Neural progenitor cell (in vitro differentiated cells): ENCODE data around the gene GALR1. TPM values are rescaled to one million over a fixed set of nuclear protein-coding genes. Genes with fewer than 3 reads are reported as not detected.

Experiments
- DNase-seq: peaks from one replicate; pipeline ENCODE4 v3.0.0-alpha.2; 2016; ENCODE audit warnings: low spot score
- H2AFZ ChIP-seq: fragments of 200-600 bp; sonication (generic); replicated peaks from 2 replicates; pipeline ENCODE4 v1.6.1; 2016; ENCODE audit warnings: antibody characterized with exemption
- H3F3A ChIP-seq: fragments of 200-600 bp; sonication (generic); 2 replicates; pipeline ENCODE4 v1.6.1; 2016; ENCODE audit warnings: antibody characterized with exemption, low read depth
- H3K27ac ChIP-seq: fragments of 200-600 bp; sonication (generic); 2 replicates; pipeline ENCODE4 v1.5.1; 2016; ENCODE audit warnings: mild to moderate bottlenecking
- H3K27me3 ChIP-seq: fragments of 200-600 bp; sonication (generic); 2 replicates; pipeline ENCODE4 v1.6.1; 2016; ENCODE audit warnings: mild to moderate bottlenecking, moderate library complexity
- H3K36me3 ChIP-seq: fragments of 200-600 bp; sonication (generic); 2 replicates; pipeline ENCODE4 v1.5.1; 2016
- H3K4me1 ChIP-seq: fragments of 200-600 bp; sonication (generic); 2 replicates; pipeline ENCODE4 v1.6.1; 2016; ENCODE audit warnings: mixed run types
- H3K4me2 ChIP-seq: fragments of 200-600 bp; sonication (generic); 2 replicates; pipeline ENCODE4 v1.6.1; 2016
- H3K4me3 ChIP-seq: fragments of 200-600 bp; sonication (generic); 2 replicates; pipeline ENCODE4 v1.5.1; 2016
- H3K79me2 ChIP-seq: fragments of 200-600 bp; sonication (generic); 2 replicates; pipeline ENCODE4 v1.6.1; 2016; ENCODE audit warnings: low read depth
- H3K9ac ChIP-seq: fragments of 200-600 bp; sonication (generic); 2 replicates; pipeline ENCODE4 v1.6.1; 2016
- H3K9me3 ChIP-seq: fragments of 200-600 bp; sonication (generic); 2 replicates; pipeline ENCODE4 v1.5.1; 2016; ENCODE audit warnings: low read depth
- H4K20me1 ChIP-seq: fragments of 200-600 bp; sonication (generic); 2 replicates; pipeline ENCODE4 v1.6.1; 2016; ENCODE audit warnings: low read depth
- H3K27ac Mint-ChIP-seq: 3 replicates; pipeline ENCODE4 v1.8.0; 2021; ENCODE audit warnings: mixed read lengths
- H3K27me3 Mint-ChIP-seq: 2 replicates; pipeline ENCODE4 v1.8.0; 2022; ENCODE audit warnings: low read depth, mild to moderate bottlenecking, inconsistent platforms, moderate library complexity, mixed read lengths; ENCODE audit not compliant: insufficient read depth
- H3K36me3 Mint-ChIP-seq: 3 replicates; pipeline ENCODE4 v1.8.0; 2021; ENCODE audit warnings: mixed read lengths
- H3K4me1 Mint-ChIP-seq: 3 replicates; pipeline ENCODE4 v1.8.0; 2021; ENCODE audit warnings: mixed read lengths
- H3K4me3 Mint-ChIP-seq: 3 replicates; pipeline ENCODE4 v1.8.0; 2021; ENCODE audit warnings: mild to moderate bottlenecking, moderate library complexity, mixed read lengths
- H3K9me3 Mint-ChIP-seq: 3 replicates; pipeline ENCODE4 v1.8.0; 2020; ENCODE audit warnings: mixed read lengths
- EZH2 ChIP-seq: fragments of 200-600 bp; sonication (generic); IDR thresholded peaks from 2 replicates; pipeline ENCODE4 v1.6.1; 2017; ENCODE audit warnings: antibody characterized with exemption, mild to moderate bottlenecking, moderate library complexity
- EZH2phosphoT487 ChIP-seq: fragments of 200-600 bp; sonication (generic); IDR thresholded peaks from 2 replicates; pipeline ENCODE4 v1.6.1; 2017; ENCODE audit warnings: antibody characterized with exemption
- total RNA-seq: library from RNA; depleted of rRNA; stranded (reverse); fragments of >200 nt; gene quantifications from 2 replicates; pipeline ENCODE4 v1.2.3, GENCODE V29; 2015; ENCODE audit warnings: low replicate concordance
- TF ChIP-seq, protein P1 (sequence below): fragments of 200-600 bp; sonication (generic); IDR thresholded peaks from 2 replicates; pipeline ENCODE4 v1.5.1; 2017; ENCODE audit warnings: antibody characterized with exemption, mild to moderate bottlenecking

The GALR1 gene
- total RNA-seq, 1 donor from 2014 or later, result not detected

DNA sequence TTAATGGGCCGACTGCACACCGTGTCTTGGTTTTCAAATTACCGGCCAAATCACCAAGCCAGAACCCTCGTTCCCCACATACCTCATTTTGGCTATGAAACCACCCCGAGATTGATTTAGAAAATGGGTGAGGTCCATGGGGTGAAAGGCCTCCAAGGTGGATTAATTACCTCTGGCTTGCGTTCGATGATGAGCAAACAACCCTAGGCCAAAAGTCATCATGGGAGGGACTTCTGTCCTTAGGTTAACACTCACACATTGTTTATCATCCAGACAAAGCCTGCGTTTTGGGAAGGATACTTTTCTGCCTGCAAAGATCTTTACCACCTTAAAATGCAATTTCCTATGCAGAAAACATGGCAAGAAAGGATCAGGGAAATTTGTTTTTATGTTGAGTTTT, 48.5 kb downstream of the GALR1 start:
- no peak overlapping the region for H2AFZ ChIP-seq
- H3K4me3 ChIP-seq, result no peak overlapping the region
- peaks cover 5% of the 10 kb centered on the region for H3K27me3 Mint-ChIP-seq
- TF ChIP-seq EZH2 (no peak), EZH2phosphoT487 (no peak)
- TF ChIP-seq, protein P1, sequence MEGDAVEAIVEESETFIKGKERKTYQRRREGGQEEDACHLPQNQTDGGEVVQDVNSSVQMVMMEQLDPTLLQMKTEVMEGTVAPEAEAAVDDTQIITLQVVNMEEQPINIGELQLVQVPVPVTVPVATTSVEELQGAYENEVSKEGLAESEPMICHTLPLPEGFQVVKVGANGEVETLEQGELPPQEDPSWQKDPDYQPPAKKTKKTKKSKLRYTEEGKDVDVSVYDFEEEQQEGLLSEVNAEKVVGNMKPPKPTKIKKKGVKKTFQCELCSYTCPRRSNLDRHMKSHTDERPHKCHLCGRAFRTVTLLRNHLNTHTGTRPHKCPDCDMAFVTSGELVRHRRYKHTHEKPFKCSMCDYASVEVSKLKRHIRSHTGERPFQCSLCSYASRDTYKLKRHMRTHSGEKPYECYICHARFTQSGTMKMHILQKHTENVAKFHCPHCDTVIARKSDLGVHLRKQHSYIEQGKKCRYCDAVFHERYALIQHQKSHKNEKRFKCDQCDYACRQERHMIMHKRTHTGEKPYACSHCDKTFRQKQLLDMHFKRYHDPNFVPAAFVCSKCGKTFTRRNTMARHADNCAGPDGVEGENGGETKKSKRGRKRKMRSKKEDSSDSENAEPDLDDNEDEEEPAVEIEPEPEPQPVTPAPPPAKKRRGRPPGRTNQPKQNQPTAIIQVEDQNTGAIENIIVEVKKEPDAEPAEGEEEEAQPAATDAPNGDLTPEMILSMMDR, result no peak
- H3K9ac ChIP-seq, result no peak overlapping the region
- no peaks in the 10 kb centered on the region for H3K36me3 Mint-ChIP-seq
- H3K36me3 ChIP-seq, result no peaks in the 10 kb centered on the region
- H3K27ac ChIP-seq, result no peak overlapping the region
- H3K4me1 ChIP-seq, result no peaks in the 10 kb centered on the region
- H3K4me1 Mint-ChIP-seq, result no peaks in the 10 kb centered on the region
- H3K4me3 Mint-ChIP-seq, result no peak overlapping the region
- H3K27ac Mint-ChIP-seq, result no peak overlapping the region
- DNase-seq, result no peak
- H3K79me2 ChIP-seq, result no peaks in the 10 kb centered on the region
- H3K9me3 Mint-ChIP-seq, result no peaks in the 10 kb centered on the region
- no peaks in the 10 kb centered on the region for H4K20me1 ChIP-seq
- H3K9me3 ChIP-seq, result no peaks in the 10 kb centered on the region
- H3F3A ChIP-seq, result no peaks in the 10 kb centered on the region
- no peaks in the 10 kb centered on the region for H3K27me3 ChIP-seq
- H3K4me2 ChIP-seq, result no peak overlapping the region

DNA sequence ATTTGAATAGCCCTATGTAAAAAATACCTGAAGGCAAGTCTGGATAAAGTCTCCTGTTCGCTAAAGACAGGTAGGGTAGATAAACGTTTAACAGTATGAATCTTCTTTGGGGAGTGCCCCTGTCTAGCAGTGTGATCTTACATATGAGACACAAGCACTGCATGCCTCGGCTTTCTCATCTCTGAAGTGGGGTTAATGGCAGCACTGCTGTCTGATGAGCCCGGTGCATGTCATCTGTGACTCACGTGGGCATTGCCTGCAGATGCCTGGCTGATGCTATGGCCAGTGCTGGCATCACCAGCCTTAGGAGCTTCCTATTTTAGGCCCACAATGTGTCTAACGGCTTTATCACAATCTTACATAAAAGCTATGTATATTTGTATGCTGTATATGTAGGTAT, 50.1 kb downstream of the GALR1 start:
- H3K36me3 ChIP-seq, result no peaks in the 10 kb centered on the region
- TF ChIP-seq, protein P1, result no peak
- TF ChIP-seq EZH2 (no peak), EZH2phosphoT487 (no peak)
- no peaks in the 10 kb centered on the region for H3K79me2 ChIP-seq
- H3K9me3 Mint-ChIP-seq, result no peaks in the 10 kb centered on the region
- DNase-seq, result no peak
- no peaks in the 10 kb centered on the region for H3K27me3 ChIP-seq
- H2AFZ ChIP-seq, result no peak overlapping the region
- H3K27me3 Mint-ChIP-seq, result peaks cover 5% of the 10 kb centered on the region
- H3K4me2 ChIP-seq, result no peak overlapping the region
- H3K9ac ChIP-seq, result no peak overlapping the region
- no peaks in the 10 kb centered on the region for H3K9me3 ChIP-seq
- no peaks in the 10 kb centered on the region for H3F3A ChIP-seq
- no peak overlapping the region for H3K27ac Mint-ChIP-seq
- no peaks in the 10 kb centered on the region for H3K36me3 Mint-ChIP-seq
- H3K27ac ChIP-seq, result no peak overlapping the region
- H3K4me3 ChIP-seq, result no peak overlapping the region
- H3K4me1 Mint-ChIP-seq, result no peaks in the 10 kb centered on the region
- no peaks in the 10 kb centered on the region for H4K20me1 ChIP-seq
- H3K4me1 ChIP-seq, result no peaks in the 10 kb centered on the region
- no peak overlapping the region for H3K4me3 Mint-ChIP-seq

DNA sequence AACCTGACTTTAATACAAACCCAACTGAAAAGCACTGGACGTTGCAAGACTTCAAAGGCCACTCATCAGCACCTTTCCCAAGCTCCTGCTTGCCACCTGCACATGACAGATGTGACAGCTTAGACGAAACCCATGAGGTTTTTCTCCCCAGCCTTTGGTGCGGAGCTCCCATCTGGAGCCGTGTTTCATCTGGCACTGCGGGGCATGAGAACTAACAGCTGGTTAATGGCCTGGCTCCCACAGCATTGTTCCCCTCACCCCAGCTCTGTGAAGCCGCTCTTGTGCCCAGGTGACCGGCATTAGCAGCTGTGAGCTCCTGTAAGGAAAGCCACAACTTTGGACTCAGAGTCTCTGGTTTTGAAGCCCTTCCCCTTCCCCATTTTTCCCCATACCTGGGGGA, 50.9 kb downstream of the GALR1 start:
- Mint-ChIP-seq H3K36me3 (no peaks in the 10 kb centered on the region), H3K27ac (no peak overlapping the region), H3K27me3 (peaks cover 5% of the 10 kb centered on the region), H3K4me1 (no peaks in the 10 kb centered on the region), H3K4me3 (no peak overlapping the region), H3K9me3 (no peaks in the 10 kb centered on the region)
- no peak overlapping the region for H3K4me2 ChIP-seq
- no peak for DNase-seq
- no peaks in the 10 kb centered on the region for H3K27me3 ChIP-seq
- H3K4me3 ChIP-seq, result no peak overlapping the region
- H3K9ac ChIP-seq, result no peak overlapping the region
- no peak overlapping the region for H2AFZ ChIP-seq
- H3K36me3 ChIP-seq, result no peaks in the 10 kb centered on the region
- H3F3A ChIP-seq, result no peaks in the 10 kb centered on the region
- H3K79me2 ChIP-seq, result no peaks in the 10 kb centered on the region
- H4K20me1 ChIP-seq, result no peaks in the 10 kb centered on the region
- TF ChIP-seq, protein P1, result no peak
- TF ChIP-seq EZH2 (no peak), EZH2phosphoT487 (no peak)
- H3K9me3 ChIP-seq, result no peaks in the 10 kb centered on the region
- no peak overlapping the region for H3K27ac ChIP-seq
- no peaks in the 10 kb centered on the region for H3K4me1 ChIP-seq

DNA sequence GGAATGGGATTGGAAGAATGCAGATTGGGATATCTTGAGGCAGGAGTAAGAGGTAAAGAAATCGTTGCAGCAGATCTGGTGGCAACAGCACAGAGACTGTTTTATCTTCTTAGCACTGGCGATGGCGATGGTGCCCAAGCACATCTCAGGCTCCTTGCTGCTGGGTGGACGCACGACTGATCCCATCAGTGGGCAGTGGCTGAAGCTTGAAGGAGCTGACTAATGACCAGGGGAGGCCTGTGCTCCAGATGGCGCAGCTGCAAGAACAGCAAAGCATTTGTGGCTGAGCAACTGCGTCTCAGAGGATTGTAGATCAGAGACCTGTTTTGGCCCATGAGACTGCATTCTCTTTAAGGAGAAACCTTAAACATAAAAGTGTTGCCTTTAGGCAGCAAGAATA, 54.6 kb downstream of the GALR1 start:
- Histone ChIP-seq H3K9me3 (no peaks in the 10 kb centered on the region), H3K79me2 (no peaks in the 10 kb centered on the region), H3K9ac (no peak overlapping the region), H3K27ac (no peak overlapping the region), H3K4me1 (no peaks in the 10 kb centered on the region), H4K20me1 (no peaks in the 10 kb centered on the region), H3K4me3 (no peak overlapping the region), H3K36me3 (no peaks in the 10 kb centered on the region), H3K4me2 (no peak overlapping the region), H2AFZ (no peak overlapping the region), H3F3A (no peaks in the 10 kb centered on the region), H3K27me3 (no peaks in the 10 kb centered on the region)
- DNase-seq, result no peak
- Mint-ChIP-seq H3K9me3 (no peaks in the 10 kb centered on the region), H3K27me3 (peaks cover 5% of the 10 kb centered on the region), H3K27ac (no peak overlapping the region), H3K4me3 (no peak overlapping the region), H3K4me1 (no peaks in the 10 kb centered on the region), H3K36me3 (no peaks in the 10 kb centered on the region)
- TF ChIP-seq EZH2 (no peak), EZH2phosphoT487 (no peak)
- TF ChIP-seq, protein P1, result no peak
